ENCODE data around the gene WWOX. TPM values are rescaled to one million over a fixed set of nuclear protein-coding genes. Genes with fewer than 3 reads are reported as not detected.

Gene WWOX
- polyA plus RNA-seq, 4 donors, result 4.9 to 15.8 (median 7.0) TPM

DNA sequence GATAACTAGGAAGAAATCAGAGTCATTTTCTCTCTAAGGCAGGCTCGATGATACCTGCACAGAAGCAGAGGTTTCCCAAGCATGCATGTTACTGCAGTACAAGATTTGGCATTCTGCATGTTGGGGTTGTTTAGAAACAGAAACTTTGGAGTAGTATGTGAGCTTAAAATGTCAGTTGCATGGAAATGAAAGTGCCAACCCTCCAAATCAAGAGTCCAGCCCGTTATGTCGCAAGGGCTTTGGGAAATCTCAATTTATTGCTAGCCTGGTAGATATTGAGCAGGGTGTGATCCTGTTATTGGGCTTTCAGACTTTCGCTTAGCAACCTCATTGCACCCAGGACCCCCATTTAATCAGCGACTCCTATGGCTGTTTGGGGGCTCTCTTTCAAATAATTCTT is 1010.3 kb downstream of the WWOX start:
- Histone ChIP-seq H3K36me3 (ENCODE audit: control insufficient read depth in 3 of 3, insufficient read depth in 2 of 3, low read depth in 1 of 3, low read length in 3 of 3) (no peaks in the 10 kb centered on the region), H3K4me3 (ENCODE audit: low read depth in 1 of 3, low read length in 3 of 3) (no peak overlapping the region), H3K27ac (ENCODE audit: low read depth in 1 of 3, low read length in 2 of 3) (no peak overlapping the region), H3K27me3 (ENCODE audit: control insufficient read depth in 3 of 3, insufficient read depth in 3 of 3, low read length in 3 of 3) (no peaks in the 10 kb centered on the region), H3K4me1 (ENCODE audit: control insufficient read depth in 3 of 3, insufficient read depth in 2 of 3, low read depth in 1 of 3, low read length in 2 of 3) (peaks cover 0 to 3% (median 0%) of the 10 kb centered on the region in 3 donors), H3K9me3 (ENCODE audit: control insufficient read depth in 2 of 2, insufficient read depth in 1 of 2, low read depth in 1 of 2, low read length in 1 of 2) (no peaks in the 10 kb centered on the region)
- peak; percentile 3 to 11 for DNase-seq
- 60 to 70% (median 62%) methylated on average over 5 of the region's 5 CpGs for WGBS, 3 donors
- FAIRE-seq, result no peak

DNA sequence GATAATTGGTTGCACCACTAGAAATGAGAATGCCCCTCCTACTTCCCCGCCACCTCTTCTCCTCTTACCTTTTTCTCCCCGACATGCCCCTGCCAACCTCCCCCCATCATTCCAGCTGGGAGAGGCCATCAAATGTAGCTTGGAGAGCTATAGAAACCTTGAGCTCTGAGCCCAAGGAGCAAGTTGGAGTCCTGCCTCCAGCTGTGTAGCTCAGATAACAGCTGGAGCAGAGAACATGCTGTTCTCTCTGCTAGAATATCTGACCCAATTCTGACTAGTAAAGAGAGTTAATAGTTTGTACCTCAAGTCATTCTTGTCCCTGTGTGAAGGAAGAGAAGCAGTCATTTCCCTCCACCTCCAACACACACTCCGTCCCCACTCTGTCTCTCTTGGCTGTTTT is 1010.8 kb downstream of the WWOX start:
- no peaks in the 10 kb centered on the region for H3K36me3 ChIP-seq (ENCODE audit: control insufficient read depth in 3 of 3, insufficient read depth in 2 of 3, low read depth in 1 of 3, low read length in 3 of 3)
- H3K27me3 ChIP-seq (ENCODE audit: control insufficient read depth in 3 of 3, insufficient read depth in 3 of 3, low read length in 3 of 3), result no peaks in the 10 kb centered on the region
- DNase-seq, result no peak
- 90 to 96% (median 94%) methylated on average over 3 of the region's 3 CpGs for WGBS, 3 donors
- no peak for FAIRE-seq
- H3K4me1 ChIP-seq (ENCODE audit: control insufficient read depth in 3 of 3, insufficient read depth in 2 of 3, low read depth in 1 of 3, low read length in 2 of 3), result peaks cover 0 to 3% (median 0%) of the 10 kb centered on the region in 3 donors
- H3K27ac ChIP-seq (ENCODE audit: low read depth in 1 of 3, low read length in 2 of 3), result no peak overlapping the region
- no peaks in the 10 kb centered on the region for H3K9me3 ChIP-seq (ENCODE audit: control insufficient read depth in 2 of 2, insufficient read depth in 1 of 2, low read depth in 1 of 2, low read length in 1 of 2)
- no peak overlapping the region for H3K4me3 ChIP-seq (ENCODE audit: low read depth in 1 of 3, low read length in 3 of 3)

DNA sequence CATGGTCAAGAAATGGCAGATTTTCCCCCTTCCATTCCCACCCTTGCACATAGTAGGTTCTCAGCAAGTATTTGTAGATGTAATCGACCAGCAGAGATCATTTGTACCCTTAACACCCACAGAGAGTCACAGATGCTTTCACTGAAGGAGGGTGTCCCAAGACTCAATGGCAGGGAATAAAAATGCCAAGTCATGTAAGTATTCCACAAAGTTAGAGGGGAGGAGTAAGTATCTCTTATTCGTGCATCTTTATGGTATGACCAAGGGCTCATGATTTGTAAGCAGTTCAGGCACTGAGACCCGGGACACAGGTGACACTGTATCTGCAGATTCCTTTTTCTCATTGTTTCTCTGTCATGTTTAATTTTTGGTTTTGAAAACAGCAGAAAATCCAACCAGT is 1011.5 kb downstream of the WWOX start:
- H3K4me1 ChIP-seq (ENCODE audit: control insufficient read depth in 3 of 3, insufficient read depth in 2 of 3, low read depth in 1 of 3, low read length in 2 of 3), result peaks cover 0 to 3% (median 0%) of the 10 kb centered on the region in 3 donors
- no peaks in the 10 kb centered on the region for H3K36me3 ChIP-seq (ENCODE audit: control insufficient read depth in 3 of 3, insufficient read depth in 2 of 3, low read depth in 1 of 3, low read length in 3 of 3)
- no peaks in the 10 kb centered on the region for H3K9me3 ChIP-seq (ENCODE audit: control insufficient read depth in 2 of 2, insufficient read depth in 1 of 2, low read depth in 1 of 2, low read length in 1 of 2)
- no peak for DNase-seq
- FAIRE-seq, result no peak
- 75 to 88% (median 82%) methylated on average over 3 of the region's 3 CpGs for WGBS, 3 donors
- H3K27me3 ChIP-seq (ENCODE audit: control insufficient read depth in 3 of 3, insufficient read depth in 3 of 3, low read length in 3 of 3), result no peaks in the 10 kb centered on the region
- H3K27ac ChIP-seq (ENCODE audit: low read depth in 1 of 3, low read length in 2 of 3), result no peak overlapping the region
- H3K4me3 ChIP-seq (ENCODE audit: low read depth in 1 of 3, low read length in 3 of 3), result no peak overlapping the region

DNA sequence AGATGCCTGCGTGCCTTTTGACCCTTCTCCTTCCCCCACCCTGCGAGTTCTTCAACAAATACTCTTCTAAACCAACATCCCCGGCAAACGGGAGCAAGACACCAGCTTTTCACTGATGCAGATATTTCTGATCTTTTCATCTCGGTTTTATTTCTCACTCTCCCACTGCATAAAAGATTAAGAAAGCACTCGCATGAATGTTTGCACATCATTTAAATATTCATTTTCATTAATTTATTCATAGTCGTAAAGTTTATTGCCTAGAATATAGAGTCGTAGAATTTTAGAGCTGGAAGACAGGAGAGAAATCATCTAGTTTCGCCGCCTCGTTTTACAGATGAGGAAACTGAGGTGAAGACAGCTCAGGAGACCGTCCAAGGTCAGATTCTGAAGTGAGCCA is 1013.0 kb downstream of the WWOX start:
- FAIRE-seq, result no peak
- peaks cover 0 to 8% of the 10 kb centered on the region in 2 donors for H3K9me3 ChIP-seq (ENCODE audit: control insufficient read depth in 2 of 2, insufficient read depth in 1 of 2, low read depth in 1 of 2, low read length in 1 of 2)

DNA sequence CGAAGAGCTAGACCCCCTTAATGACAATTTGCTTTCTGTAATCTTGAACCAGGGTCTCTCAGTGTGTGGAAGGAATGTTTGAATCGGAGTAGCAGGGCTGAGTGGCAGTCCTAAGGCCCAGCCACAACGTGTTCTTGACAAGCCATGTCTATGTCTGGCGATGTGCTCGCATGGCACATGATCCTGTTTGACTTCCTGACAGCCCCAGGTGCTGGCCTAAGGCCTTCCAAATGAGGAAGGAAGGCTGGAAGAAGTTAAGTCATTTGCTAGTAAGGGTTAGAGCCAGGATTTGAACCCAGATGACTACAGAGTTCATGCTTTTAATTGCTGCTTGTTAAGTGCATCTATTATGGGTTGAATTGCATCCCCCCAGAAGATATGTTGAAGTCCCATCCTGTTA is 1014.4 kb downstream of the WWOX start:
- Histone ChIP-seq H3K9me3 (ENCODE audit: control insufficient read depth in 2 of 2, insufficient read depth in 1 of 2, low read depth in 1 of 2, low read length in 1 of 2) (peaks cover 0 to 11% of the 10 kb centered on the region in 2 donors), H3K27me3 (ENCODE audit: control insufficient read depth in 3 of 3, insufficient read depth in 3 of 3, low read length in 3 of 3) (no peaks in the 10 kb centered on the region), H3K4me1 (ENCODE audit: control insufficient read depth in 3 of 3, insufficient read depth in 2 of 3, low read depth in 1 of 3, low read length in 2 of 3) (peaks cover 0 to 3% (median 0%) of the 10 kb centered on the region in 3 donors), H3K36me3 (ENCODE audit: control insufficient read depth in 3 of 3, insufficient read depth in 2 of 3, low read depth in 1 of 3, low read length in 3 of 3) (no peaks in the 10 kb centered on the region), H3K27ac (ENCODE audit: low read depth in 1 of 3, low read length in 2 of 3) (no peak overlapping the region), H3K4me3 (ENCODE audit: low read depth in 1 of 3, low read length in 3 of 3) (no peak overlapping the region)
- DNase-seq (no peak), FAIRE-seq (no peak)
- 85 to 94% (median 85%) methylated on average over 5 of the region's 5 CpGs for WGBS, 3 donors

More for the DNA sequence above, 1013.0 kb downstream of the WWOX start:
- Histone ChIP-seq H3K36me3 (ENCODE audit: control insufficient read depth in 3 of 3, insufficient read depth in 2 of 3, low read depth in 1 of 3, low read length in 3 of 3) (no peaks in the 10 kb centered on the region), H3K27ac (ENCODE audit: low read depth in 1 of 3, low read length in 2 of 3) (no peak overlapping the region), H3K4me3 (ENCODE audit: low read depth in 1 of 3, low read length in 3 of 3) (no peak overlapping the region), H3K27me3 (ENCODE audit: control insufficient read depth in 3 of 3, insufficient read depth in 3 of 3, low read length in 3 of 3) (no peaks in the 10 kb centered on the region), H3K4me1 (ENCODE audit: control insufficient read depth in 3 of 3, insufficient read depth in 2 of 3, low read depth in 1 of 3, low read length in 2 of 3) (peaks cover 0 to 3% (median 0%) of the 10 kb centered on the region in 3 donors)
- DNase-seq, result no peak
- WGBS, 3 donors, result 92 to 93% (median 93%) methylated on average over 12 of the region's 12 CpGs

DNA sequence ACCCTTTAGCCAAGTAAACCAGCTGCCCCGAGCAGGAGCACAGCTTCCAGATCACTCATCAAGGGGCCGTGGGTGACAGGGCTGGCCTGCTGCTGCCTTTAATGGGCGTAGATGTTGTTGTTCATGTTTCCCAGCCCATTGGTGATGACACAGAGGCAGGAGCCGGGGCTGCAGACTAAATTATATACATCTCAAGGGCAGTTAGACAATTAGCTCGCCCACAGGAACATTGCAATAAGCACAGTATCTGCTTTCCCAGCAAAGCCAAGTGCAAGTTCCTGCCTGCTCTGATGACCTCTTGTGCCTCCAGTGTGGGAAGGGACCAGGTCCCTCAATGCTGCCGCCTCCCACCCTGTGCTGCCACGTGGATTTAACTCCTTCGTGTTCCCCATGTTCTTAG is 1015.3 kb downstream of the WWOX start:
- DNase-seq (no peak), FAIRE-seq (no peak)
- Histone ChIP-seq H3K4me3 (ENCODE audit: low read depth in 1 of 3, low read length in 3 of 3) (no peak overlapping the region), H3K9me3 (ENCODE audit: control insufficient read depth in 2 of 2, insufficient read depth in 1 of 2, low read depth in 1 of 2, low read length in 1 of 2) (peaks cover 0 to 11% of the 10 kb centered on the region in 2 donors), H3K36me3 (ENCODE audit: control insufficient read depth in 3 of 3, insufficient read depth in 2 of 3, low read depth in 1 of 3, low read length in 3 of 3) (no peaks in the 10 kb centered on the region), H3K27ac (ENCODE audit: low read depth in 1 of 3, low read length in 2 of 3) (no peak overlapping the region), H3K27me3 (ENCODE audit: control insufficient read depth in 3 of 3, insufficient read depth in 3 of 3, low read length in 3 of 3) (no peaks in the 10 kb centered on the region), H3K4me1 (ENCODE audit: control insufficient read depth in 3 of 3, insufficient read depth in 2 of 3, low read depth in 1 of 3, low read length in 2 of 3) (peaks cover 0 to 3% (median 0%) of the 10 kb centered on the region in 3 donors)
- 74 to 82% (median 80%) methylated on average over 8 of the region's 8 CpGs for WGBS, 3 donors

DNA sequence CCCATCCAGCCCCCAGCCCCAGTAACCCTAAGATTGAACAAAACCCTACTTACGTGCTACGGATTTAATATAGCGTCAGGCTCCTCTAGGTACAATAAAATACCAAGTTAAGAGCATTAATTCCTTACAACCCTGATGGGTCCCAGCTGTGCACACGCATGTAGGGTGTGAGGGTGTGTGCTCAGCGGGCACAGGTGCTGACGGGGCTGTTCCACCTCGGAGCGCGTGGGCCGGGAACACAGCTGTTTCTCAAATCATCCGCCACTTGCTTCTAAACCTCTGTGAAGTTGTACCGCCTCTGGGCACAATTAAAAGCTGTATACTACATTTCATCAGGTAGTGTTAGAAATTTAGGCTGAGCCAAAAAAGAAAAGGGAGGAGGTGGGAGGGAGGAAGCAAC is 1022.5 kb downstream of the WWOX start:
- no peaks in the 10 kb centered on the region for H3K27me3 ChIP-seq (ENCODE audit: control insufficient read depth in 3 of 3, insufficient read depth in 3 of 3, low read length in 3 of 3)
- H3K4me1 ChIP-seq (ENCODE audit: control insufficient read depth in 3 of 3, insufficient read depth in 2 of 3, low read depth in 1 of 3, low read length in 2 of 3), result no peaks in the 10 kb centered on the region
- DNase-seq (no peak), FAIRE-seq (no peak)
- H3K9me3 ChIP-seq (ENCODE audit: control insufficient read depth in 2 of 2, insufficient read depth in 1 of 2, low read depth in 1 of 2, low read length in 1 of 2), result peaks cover 0 to 16% of the 10 kb centered on the region in 2 donors
- WGBS, 3 donors, result 95 to 96% (median 96%) methylated on average over 12 of the region's 12 CpGs
- no peak overlapping the region for H3K4me3 ChIP-seq (ENCODE audit: low read depth in 1 of 3, low read length in 3 of 3)
- H3K36me3 ChIP-seq (ENCODE audit: control insufficient read depth in 3 of 3, insufficient read depth in 2 of 3, low read depth in 1 of 3, low read length in 3 of 3), result no peaks in the 10 kb centered on the region
- no peak overlapping the region for H3K27ac ChIP-seq (ENCODE audit: low read depth in 1 of 3, low read length in 2 of 3)

DNA sequence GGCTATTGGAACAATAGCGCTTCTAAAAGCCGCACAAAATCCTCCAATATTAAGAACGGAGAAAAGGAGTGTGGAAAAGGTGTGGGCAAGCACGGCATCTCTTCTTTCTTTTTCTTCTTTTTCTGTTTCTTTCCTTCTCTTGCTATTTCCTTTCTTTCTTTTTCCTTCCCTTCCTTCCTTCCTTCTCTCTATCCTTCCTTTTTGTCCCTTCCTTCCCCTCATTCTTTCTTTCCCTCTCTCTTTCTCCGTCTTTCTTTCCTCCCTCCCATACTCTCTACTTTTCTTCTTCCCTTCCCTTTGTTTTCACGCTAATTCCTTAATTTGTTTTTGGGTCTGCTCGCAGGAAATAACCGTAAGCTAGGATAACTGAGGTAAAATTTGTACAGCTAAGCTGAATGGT is 1022.9 kb downstream of the WWOX start:
- DNase-seq, result no peak
- 93 to 97% (median 97%) methylated on average over 8 of the region's 8 CpGs for WGBS, 3 donors

DNA sequence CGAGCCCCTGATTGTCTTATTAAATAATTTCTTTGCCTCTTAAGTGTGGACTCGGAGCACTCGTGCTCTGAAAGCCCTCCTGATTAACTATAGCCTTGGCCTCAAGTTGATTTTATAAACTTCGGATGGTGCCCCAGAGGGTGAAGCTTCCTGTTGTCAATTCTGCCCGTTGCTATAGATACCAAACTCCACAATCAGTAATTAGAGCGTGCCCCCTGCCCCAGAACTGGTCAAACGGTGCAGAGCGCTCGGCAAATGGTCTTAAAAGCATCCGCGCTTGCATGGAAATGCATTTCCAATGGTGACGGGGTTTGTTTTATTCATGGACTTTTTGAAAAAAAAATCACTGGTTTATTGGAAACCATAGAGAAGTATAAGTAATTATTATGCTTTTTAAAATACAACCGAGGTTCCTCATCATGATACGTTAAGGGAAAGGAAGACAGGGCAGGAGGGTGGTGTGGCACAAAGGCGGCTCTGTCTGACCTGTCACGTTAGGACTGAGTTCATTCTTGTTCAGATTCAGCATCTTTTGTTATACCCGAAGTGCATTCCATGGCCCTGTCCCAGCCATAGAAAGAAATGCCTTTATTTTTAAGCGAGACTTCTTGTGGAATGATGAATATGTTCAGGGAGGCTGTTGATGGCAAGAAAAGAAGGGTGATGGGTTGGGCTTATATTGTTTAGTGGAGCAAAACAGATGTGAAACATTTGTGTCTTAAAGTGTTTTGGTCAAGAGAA is 1024.7 kb downstream of the WWOX start:
- FAIRE-seq, result no peak
- no peak overlapping the region for H3K4me3 ChIP-seq (ENCODE audit: low read depth in 1 of 3, low read length in 3 of 3)
- no peak overlapping the region for H3K27ac ChIP-seq (ENCODE audit: low read depth in 1 of 3, low read length in 2 of 3)
- 86 to 92% (median 91%) methylated on average over 18 of the region's 18 CpGs for WGBS, 3 donors
- no peak for DNase-seq
- no peaks in the 10 kb centered on the region for H3K4me1 ChIP-seq (ENCODE audit: control insufficient read depth in 3 of 3, insufficient read depth in 2 of 3, low read depth in 1 of 3, low read length in 2 of 3)
- no peaks in the 10 kb centered on the region for H3K27me3 ChIP-seq (ENCODE audit: control insufficient read depth in 3 of 3, insufficient read depth in 3 of 3, low read length in 3 of 3)
- peaks cover 0 to 7% of the 10 kb centered on the region in 2 donors for H3K9me3 ChIP-seq (ENCODE audit: control insufficient read depth in 2 of 2, insufficient read depth in 1 of 2, low read depth in 1 of 2, low read length in 1 of 2)
- H3K36me3 ChIP-seq (ENCODE audit: control insufficient read depth in 3 of 3, insufficient read depth in 2 of 3, low read depth in 1 of 3, low read length in 3 of 3), result no peaks in the 10 kb centered on the region

More for the DNA sequence above, 1022.9 kb downstream of the WWOX start:
- no peak overlapping the region for H3K4me3 ChIP-seq (ENCODE audit: low read depth in 1 of 3, low read length in 3 of 3)
- H3K27ac ChIP-seq (ENCODE audit: low read depth in 1 of 3, low read length in 2 of 3), result no peak overlapping the region
- no peaks in the 10 kb centered on the region for H3K27me3 ChIP-seq (ENCODE audit: control insufficient read depth in 3 of 3, insufficient read depth in 3 of 3, low read length in 3 of 3)
- H3K9me3 ChIP-seq (ENCODE audit: control insufficient read depth in 2 of 2, insufficient read depth in 1 of 2, low read depth in 1 of 2, low read length in 1 of 2), result peaks cover 0 to 11% of the 10 kb centered on the region in 2 donors
- no peaks in the 10 kb centered on the region for H3K36me3 ChIP-seq (ENCODE audit: control insufficient read depth in 3 of 3, insufficient read depth in 2 of 3, low read depth in 1 of 3, low read length in 3 of 3)
- no peaks in the 10 kb centered on the region for H3K4me1 ChIP-seq (ENCODE audit: control insufficient read depth in 3 of 3, insufficient read depth in 2 of 3, low read depth in 1 of 3, low read length in 2 of 3)
- FAIRE-seq, result no peak
